ENCODE measurements around the gene VPS13D. TPM values are rescaled to one million over a fixed set of nuclear protein-coding genes. Genes with fewer than 3 reads are reported as not detected.

Gene VPS13D
- total and polyA plus RNA-seq, 2 experiments from 2014 or later, result 10.7 to 34.9 TPM

- Mint-ChIP-seq H3K36me3 (ENCODE audit: low read depth) (no peaks in the 10 kb centered on the region; the same call in 2 of the 3 replicates), H3K9me3 (no peaks in the 10 kb centered on the region; the same call in 2 of the 3 replicates), H3K27me3 (ENCODE audit: insufficient read depth, low read depth, poor library complexity) (peaks cover 12% of the 10 kb centered on the region), H3K4me3 (no peak overlapping the region), H3K27ac (no peak overlapping the region), H3K4me1 (peaks cover 33% of the 10 kb centered on the region)
- TF ChIP-seq, protein P1, sequence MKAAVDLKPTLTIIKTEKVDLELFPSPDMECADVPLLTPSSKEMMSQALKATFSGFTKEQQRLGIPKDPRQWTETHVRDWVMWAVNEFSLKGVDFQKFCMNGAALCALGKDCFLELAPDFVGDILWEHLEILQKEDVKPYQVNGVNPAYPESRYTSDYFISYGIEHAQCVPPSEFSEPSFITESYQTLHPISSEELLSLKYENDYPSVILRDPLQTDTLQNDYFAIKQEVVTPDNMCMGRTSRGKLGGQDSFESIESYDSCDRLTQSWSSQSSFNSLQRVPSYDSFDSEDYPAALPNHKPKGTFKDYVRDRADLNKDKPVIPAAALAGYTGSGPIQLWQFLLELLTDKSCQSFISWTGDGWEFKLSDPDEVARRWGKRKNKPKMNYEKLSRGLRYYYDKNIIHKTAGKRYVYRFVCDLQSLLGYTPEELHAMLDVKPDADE (IDR thresholded peaks at IDR 0.05), result no peak
- TF ChIP-seq STAT1 (IDR thresholded peaks at IDR 0.05; ENCODE audit: unreplicated experiment), result no peak
- TF ChIP-seq NANOG (IDR thresholded peaks at IDR 0.05; ENCODE audit: borderline replicate concordance), result no peak
- no peak for TF ChIP-seq POLR2AphosphoS5 (IDR thresholded peaks at IDR 0.05; ENCODE audit: low read depth)
- TF ChIP-seq EZH2phosphoT487 (IDR thresholded peaks at IDR 0.05; ENCODE audit: unreplicated experiment), result no peak
- no peak for TF ChIP-seq ZNF331 (CRISPR knock-in tag; IDR thresholded peaks at IDR 0.05; ENCODE audit: low read depth)
- TF ChIP-seq CTCF (conservative IDR thresholded peaks at IDR 0.05; ENCODE audit: low read depth in 2 of 2), result no peak
- no peak for TF ChIP-seq ZNF462 (CRISPR knock-in tag; IDR thresholded peaks at IDR 0.05)
- TF ChIP-seq, protein P2, sequence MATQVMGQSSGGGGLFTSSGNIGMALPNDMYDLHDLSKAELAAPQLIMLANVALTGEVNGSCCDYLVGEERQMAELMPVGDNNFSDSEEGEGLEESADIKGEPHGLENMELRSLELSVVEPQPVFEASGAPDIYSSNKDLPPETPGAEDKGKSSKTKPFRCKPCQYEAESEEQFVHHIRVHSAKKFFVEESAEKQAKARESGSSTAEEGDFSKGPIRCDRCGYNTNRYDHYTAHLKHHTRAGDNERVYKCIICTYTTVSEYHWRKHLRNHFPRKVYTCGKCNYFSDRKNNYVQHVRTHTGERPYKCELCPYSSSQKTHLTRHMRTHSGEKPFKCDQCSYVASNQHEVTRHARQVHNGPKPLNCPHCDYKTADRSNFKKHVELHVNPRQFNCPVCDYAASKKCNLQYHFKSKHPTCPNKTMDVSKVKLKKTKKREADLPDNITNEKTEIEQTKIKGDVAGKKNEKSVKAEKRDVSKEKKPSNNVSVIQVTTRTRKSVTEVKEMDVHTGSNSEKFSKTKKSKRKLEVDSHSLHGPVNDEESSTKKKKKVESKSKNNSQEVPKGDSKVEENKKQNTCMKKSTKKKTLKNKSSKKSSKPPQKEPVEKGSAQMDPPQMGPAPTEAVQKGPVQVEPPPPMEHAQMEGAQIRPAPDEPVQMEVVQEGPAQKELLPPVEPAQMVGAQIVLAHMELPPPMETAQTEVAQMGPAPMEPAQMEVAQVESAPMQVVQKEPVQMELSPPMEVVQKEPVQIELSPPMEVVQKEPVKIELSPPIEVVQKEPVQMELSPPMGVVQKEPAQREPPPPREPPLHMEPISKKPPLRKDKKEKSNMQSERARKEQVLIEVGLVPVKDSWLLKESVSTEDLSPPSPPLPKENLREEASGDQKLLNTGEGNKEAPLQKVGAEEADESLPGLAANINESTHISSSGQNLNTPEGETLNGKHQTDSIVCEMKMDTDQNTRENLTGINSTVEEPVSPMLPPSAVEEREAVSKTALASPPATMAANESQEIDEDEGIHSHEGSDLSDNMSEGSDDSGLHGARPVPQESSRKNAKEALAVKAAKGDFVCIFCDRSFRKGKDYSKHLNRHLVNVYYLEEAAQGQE (IDR thresholded peaks at IDR 0.05; ENCODE audit: unreplicated experiment), result no peak
- no peak for TF ChIP-seq CREB1 (CRISPR knock-in tag; IDR thresholded peaks at IDR 0.05; ENCODE audit: low read depth)
- TF ChIP-seq JUNB (IDR thresholded peaks at IDR 0.05; ENCODE audit: unreplicated experiment), result no peak
- TF ChIP-seq EZH2 (IDR thresholded peaks at IDR 0.05; ENCODE audit: low read depth, unreplicated experiment), result no peak
- no peak for TF ChIP-seq ZNF114 (CRISPR knock-in tag; IDR thresholded peaks at IDR 0.05)
- H3K27me3 ChIP-seq (ENCODE audit: insufficient read depth), result no peaks in the 10 kb centered on the region
- peaks cover 19% of the 10 kb centered on the region for H3K4me1 ChIP-seq (ENCODE audit: insufficient read depth)
- no peak overlapping the region for H3K4me2 ChIP-seq
- 0 out of 2 replicates have a peak, but pooled peaks cover 2% of the 10 kb centered on the region for H4K20me1 ChIP-seq (replicated peaks; ENCODE audit: insufficient read depth)
- peak; percentile 20; the same call in 2 of the 3 replicates for ATAC-seq
- no peaks in the 10 kb centered on the region for H3F3A ChIP-seq (replicated peaks; ENCODE audit: low read depth)
- H3K4me3 ChIP-seq, result no peak overlapping the region
- H3K79me2 ChIP-seq (replicated peaks; ENCODE audit: insufficient read depth), result no peaks in the 10 kb centered on the region
- H3K27ac ChIP-seq (ENCODE audit: low read depth), result no peak overlapping the region
- DNase-seq (ENCODE audit: low spot score), result no peak
- no peak overlapping the region for H2AFZ ChIP-seq
- no peaks in the 10 kb centered on the region for H3K9me2 ChIP-seq (ENCODE audit: insufficient read depth)
- no peaks in the 10 kb centered on the region; the same call in 1 of the 2 replicates for H3K36me3 ChIP-seq (ENCODE audit: insufficient read depth)
Measured at GRCh38 chr1:12506281-12507280, 276.8 kb downstream of the VPS13D start.

All from GM23338 (cell line).